ENCODE measurements around the gene TFAP2C.

DNA sequence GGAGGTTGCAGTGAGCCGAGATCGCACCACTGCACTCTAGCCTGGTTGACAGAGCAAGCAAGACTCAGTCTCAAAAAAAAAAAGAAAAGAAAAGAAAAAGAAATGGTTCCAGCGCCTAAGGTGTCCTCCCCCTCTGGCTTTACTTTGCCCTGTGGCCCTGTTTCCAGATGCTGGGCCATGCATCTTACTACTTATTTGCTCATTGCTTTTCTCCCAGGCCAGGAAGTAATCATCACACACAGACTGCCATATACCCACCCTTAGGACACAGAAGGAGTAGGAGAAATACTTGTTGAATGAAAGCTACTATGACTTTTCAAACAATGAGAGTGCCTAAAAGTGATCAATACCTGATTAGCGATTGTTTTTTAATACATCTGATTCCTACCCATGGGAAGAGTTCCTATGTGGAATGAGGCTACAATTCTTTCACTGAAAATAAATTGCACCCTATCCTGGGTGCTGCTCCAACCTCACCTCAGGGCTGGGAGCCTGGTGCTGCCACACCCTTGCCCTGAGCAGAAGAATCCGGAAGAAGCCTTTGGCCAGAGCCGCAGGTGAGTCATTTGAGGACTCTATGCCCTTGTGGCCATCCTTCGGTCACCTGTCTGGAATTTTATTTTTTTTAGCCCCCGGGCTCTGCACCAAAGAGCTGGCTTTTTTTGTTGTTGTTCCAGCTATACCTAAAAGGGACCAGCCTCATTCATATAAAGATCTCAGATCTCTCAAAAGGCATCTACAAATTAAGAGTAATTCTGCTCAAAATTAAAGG, 22.7 kb upstream of the TFAP2C start:
- TF ChIP-seq, protein P1, sequence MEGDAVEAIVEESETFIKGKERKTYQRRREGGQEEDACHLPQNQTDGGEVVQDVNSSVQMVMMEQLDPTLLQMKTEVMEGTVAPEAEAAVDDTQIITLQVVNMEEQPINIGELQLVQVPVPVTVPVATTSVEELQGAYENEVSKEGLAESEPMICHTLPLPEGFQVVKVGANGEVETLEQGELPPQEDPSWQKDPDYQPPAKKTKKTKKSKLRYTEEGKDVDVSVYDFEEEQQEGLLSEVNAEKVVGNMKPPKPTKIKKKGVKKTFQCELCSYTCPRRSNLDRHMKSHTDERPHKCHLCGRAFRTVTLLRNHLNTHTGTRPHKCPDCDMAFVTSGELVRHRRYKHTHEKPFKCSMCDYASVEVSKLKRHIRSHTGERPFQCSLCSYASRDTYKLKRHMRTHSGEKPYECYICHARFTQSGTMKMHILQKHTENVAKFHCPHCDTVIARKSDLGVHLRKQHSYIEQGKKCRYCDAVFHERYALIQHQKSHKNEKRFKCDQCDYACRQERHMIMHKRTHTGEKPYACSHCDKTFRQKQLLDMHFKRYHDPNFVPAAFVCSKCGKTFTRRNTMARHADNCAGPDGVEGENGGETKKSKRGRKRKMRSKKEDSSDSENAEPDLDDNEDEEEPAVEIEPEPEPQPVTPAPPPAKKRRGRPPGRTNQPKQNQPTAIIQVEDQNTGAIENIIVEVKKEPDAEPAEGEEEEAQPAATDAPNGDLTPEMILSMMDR (IDR thresholded peaks at IDR 0.05), result no peak
- TF ChIP-seq POLR2A (IDR thresholded peaks at IDR 0.05), result no peak
